NB4 (cell line): Measurements from ENCODE around the gene DGKB.

Experiments
- CTCF ChIP-seq: IDR thresholded peaks from one replicate; pipeline ENCODE4 v1.5.1; 2012; ENCODE audit warnings: low read depth, low read length
- MYC ChIP-seq: IDR thresholded peaks from 2 replicates; pipeline ENCODE4 v1.6.1; 2011; ENCODE audit warnings: low read depth, low read length
- POLR2A ChIP-seq: IDR thresholded peaks from 2 replicates; pipeline ENCODE4 v1.6.1; 2011; ENCODE audit warnings: mild to moderate bottlenecking; ENCODE audit not compliant: insufficient read length; ENCODE audit errors: extremely low read depth

- TF ChIP-seq MYC (no peak), CTCF (no peak), POLR2A (no peak)
Measured at GRCh38 chr7:14400271-14400670, 502.3 kb downstream of the DGKB start.
